Panc1 (cell line): ENCODE data around the gene FBXO17.

ENCODE experiments used
- POLR2AphosphoS5 ChIP-seq: IDR thresholded peaks from 2 replicates; pipeline ENCODE4 v1.6.1; 2012; ENCODE audit warnings: mild to moderate bottlenecking, low read depth, low read length, moderate library complexity
- REST ChIP-seq, 2 experiments: IDR thresholded peaks; 2 replicates each; pipeline ENCODE4 v1.6.1; 2011 to 2012; ENCODE audit warnings: low read depth in 2 of 2, control low read depth in 1 of 2, low read length in 1 of 2, mild to moderate bottlenecking in 1 of 2, moderate library complexity in 1 of 2; ENCODE audit not compliant: insufficient read depth in 1 of 2
- SIN3A ChIP-seq: IDR thresholded peaks from 2 replicates; pipeline ENCODE4 v1.6.1; 2012; ENCODE audit warnings: low read depth, mild to moderate bottlenecking, low read length, moderate library complexity, borderline replicate concordance; ENCODE audit not compliant: insufficient read depth
- TCF7L2 ChIP-seq: IDR thresholded peaks from 2 replicates; pipeline ENCODE4 v1.6.1; 2011; ENCODE audit warnings: mild to moderate bottlenecking, low read depth, low read length, inconsistent platforms
- TF ChIP-seq, protein P1 (sequence below): fragments of 450-650 bp; IDR thresholded peaks from 2 replicates; pipeline ENCODE4 v1.5.1; 2017; ENCODE audit warnings: mild to moderate bottlenecking

- TF ChIP-seq TCF7L2 (no peak), POLR2AphosphoS5 (peak; percentile 73; the same call in 1 of the 2 replicates), REST (IDR thresholded peaks at IDR 0.05; ENCODE audit: insufficient read depth in 1 of 2, low read depth in 2 of 2, low read length in 1 of 2) (no peak), SIN3A (no peak)
- TF ChIP-seq, protein P1, sequence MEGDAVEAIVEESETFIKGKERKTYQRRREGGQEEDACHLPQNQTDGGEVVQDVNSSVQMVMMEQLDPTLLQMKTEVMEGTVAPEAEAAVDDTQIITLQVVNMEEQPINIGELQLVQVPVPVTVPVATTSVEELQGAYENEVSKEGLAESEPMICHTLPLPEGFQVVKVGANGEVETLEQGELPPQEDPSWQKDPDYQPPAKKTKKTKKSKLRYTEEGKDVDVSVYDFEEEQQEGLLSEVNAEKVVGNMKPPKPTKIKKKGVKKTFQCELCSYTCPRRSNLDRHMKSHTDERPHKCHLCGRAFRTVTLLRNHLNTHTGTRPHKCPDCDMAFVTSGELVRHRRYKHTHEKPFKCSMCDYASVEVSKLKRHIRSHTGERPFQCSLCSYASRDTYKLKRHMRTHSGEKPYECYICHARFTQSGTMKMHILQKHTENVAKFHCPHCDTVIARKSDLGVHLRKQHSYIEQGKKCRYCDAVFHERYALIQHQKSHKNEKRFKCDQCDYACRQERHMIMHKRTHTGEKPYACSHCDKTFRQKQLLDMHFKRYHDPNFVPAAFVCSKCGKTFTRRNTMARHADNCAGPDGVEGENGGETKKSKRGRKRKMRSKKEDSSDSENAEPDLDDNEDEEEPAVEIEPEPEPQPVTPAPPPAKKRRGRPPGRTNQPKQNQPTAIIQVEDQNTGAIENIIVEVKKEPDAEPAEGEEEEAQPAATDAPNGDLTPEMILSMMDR, result no peak
Observed at GRCh38 chr19:38913958-38914357, 61.6 kb downstream of the FBXO17 start.
